HTR-8/SVneo (cell line): ENCODE measurements around the gene NDUFV3.
A peak's percentile ranks its signal among the peaks of the same experiment; 100 is the strongest.
"Not testable (repeated sequence)": the region's sequence is repeated elsewhere in the genome, so short reads cannot be mapped to it uniquely, and the experiment has no call there.

ENCODE experiments used
- DNase-seq: peaks from one replicate; pipeline ENCODE4 v3.0.0; 2011; ENCODE audit warnings: low spot score, mixed read lengths; ENCODE audit not compliant: insufficient read length
- FAIRE-seq: peaks from 2 replicates; lab custom pipeline; 2011; peaks lifted over from hg19 to GRCh38; lab: Jason Lieb, UNC

The NDUFV3 gene

DNA sequence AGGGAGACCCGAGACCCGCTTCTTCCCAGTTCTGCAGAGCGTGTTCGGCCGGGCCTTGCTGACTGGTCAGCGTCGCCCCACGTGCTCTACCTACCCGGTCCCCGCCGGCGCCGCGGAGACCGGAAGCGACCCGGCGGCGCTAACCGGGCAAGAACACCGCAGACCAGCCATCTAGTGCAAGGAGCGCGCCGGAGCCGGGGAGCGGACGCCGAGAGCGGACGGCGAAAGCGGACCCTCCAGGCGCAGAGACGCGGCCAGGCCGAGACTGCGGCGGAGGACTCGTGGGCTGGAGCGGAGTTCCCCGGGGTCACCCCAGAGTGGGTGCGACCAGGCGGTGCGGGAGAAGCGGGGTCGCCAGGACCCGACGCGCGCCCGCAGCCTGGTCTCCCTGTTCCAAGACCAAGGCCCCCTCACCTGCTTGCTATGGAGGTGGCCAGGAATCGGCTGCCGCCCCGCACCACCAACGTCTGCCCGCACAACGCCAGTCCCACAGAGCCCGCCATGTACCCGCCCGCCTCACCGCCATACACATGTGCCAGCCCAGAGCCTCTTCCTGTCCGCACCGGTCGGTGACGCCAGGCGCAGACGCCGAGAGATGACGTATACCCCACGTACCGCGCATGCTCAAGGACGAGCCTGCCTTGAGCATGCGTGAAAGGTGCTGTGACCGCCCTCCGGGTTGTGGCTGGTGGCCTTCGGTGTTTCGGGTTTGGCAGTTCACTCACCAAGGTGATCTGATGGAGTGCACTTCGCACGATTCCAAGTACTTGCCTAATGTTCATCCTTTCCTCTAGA, 13.9 kb upstream of the NDUFV3 start, which contains the start of gene WDR4:
WDR4 (minus strand) TSS at position 547 of the 795 bp plus-strand sequence; CDS start at position 503, 44 bp downstream.
- peak; percentile 99 for DNase-seq
- FAIRE-seq, result peak; percentile 92

DNA sequence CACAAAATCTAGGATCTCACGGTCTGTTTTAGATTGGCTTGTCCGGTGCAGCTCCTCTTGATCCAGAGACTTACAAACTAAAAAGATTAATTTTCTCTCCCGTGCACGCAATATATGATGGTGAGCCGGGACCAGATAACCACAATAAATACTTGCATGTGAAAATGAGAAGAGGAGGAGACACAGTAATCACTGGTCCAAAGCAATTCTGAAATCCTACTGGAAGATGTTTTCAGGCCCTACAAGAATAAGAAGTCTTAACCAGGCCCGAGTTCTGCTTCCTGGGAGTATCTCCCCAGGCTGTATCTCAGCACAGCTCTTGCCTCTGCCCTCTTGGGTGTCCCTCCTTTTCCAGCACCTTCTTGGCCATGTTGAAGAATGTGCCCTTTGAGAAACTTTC, 12.8 kb upstream of the NDUFV3 start:
- DNase-seq (no peak), FAIRE-seq (no peak)

DNA sequence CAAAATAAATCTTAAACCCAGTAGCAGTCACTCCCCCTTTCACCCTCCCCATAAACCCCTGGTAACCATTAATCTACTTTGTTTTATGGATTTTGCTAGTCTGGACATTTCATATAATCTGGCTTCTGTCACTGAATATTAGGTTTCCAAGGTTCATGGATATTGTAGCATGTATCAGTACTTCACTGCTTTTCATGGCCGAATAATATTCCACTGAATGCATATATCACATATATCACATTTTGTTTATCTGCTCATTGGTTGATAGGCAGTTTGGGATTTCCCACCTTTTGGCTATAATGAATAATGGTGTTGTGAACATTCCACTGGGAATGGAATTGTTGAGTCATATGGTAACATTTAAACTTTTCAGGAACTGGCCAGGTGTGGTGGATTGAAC, 9.2 kb upstream of the NDUFV3 start:
- FAIRE-seq (no peak), DNase-seq (no peak)

DNA sequence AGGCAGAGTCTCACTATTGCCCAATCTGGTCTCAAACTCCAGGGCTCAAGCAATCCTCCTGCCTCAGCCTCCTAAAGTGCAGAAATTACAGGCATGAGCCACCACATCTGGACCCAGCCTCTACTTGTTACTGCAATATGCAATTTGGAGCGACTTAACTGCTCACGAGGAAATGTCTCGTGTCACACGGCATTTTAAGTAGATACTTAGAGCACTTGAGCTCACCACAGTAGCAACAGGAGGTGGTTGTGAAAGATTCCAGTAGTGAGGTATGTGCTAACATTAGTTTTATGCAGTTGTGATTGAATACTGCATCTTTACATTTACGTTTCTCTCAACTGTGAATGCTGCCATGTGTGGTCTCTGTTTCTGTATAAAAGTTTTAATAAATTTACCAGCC, 5.8 kb upstream of the NDUFV3 start:
- DNase-seq, result no peak
- peak; percentile 13 for FAIRE-seq

DNA sequence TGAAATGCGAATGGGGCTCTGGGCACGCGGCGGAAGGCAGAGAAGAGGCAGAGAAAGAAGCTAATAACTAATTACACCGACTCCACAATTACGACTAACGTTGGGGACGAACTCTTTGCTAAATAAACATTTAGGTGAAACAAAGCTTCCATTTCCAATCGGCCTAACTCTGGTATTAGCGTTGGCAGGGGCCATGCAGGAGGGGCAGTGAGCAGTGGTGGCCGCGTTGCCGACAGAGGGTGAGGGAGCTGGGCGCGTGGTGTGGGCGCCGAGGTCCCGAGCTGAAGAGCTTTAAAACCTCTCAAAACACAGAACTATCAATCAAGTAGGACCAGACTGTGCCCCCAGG, 553 bp upstream of the NDUFV3 start:
- no peak for DNase-seq
- no peak for FAIRE-seq

DNA sequence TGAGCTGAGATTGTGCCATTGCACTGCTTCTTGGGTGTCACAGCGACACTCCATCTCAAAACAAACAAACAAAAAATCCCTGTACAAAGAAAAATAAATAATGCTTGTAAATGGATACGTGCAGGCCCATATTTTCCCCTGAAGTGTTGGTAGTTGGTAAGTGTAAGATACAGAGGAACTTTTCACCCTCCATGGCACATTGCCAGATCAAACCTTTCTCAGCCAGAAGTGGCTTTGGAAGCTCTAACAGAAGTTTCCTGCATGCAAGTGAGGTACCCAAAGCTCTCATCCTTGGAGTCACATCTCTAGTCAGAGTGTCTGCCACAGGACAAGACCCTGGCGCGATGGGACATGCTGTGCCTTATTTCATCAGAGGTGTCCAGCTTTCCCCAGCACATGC, 7.3 kb downstream of the NDUFV3 start:
- FAIRE-seq (no peak), DNase-seq (no peak)

DNA sequence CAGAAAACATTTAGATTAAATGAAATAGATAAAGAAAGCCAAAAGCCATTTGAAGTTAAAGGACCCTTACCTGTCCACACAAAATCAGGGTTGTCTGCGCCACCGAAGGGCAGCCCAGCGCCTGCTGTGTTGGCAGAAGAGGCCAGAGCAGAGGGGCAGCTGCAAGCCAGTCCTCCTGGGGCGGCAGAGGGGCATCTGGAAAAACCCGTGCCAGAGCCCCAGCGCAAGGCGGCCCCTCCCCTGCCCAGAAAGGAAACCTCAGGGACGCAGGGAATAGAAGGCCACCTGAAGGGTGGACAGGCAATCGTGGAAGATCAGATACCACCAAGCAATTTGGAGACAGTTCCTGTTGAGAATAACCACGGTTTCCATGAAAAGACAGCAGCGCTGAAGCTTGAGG, 10.7 kb downstream of the NDUFV3 start:
- DNase-seq, result no peak
- no peak for FAIRE-seq

DNA sequence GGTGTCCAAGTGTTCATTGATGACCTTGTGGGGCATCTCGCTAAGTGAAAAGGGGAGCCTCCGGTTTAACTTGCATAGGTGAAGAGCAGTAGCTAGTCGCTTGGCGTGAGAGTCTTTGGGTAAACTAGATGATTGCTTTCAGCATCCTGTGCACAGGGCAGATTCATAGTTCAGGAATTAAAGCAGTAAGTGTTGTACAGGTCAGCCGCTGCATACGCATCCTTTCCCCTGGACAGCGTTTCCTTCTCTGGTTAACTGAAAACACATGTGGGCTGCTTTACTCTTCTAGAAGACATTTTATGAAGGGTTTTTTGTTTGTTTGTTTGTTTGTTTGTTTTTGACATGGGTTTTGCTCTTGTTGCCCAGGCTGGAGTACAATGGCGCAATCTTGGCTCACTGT, 12.1 kb downstream of the NDUFV3 start:
- DNase-seq, result no peak
- no peak for FAIRE-seq

DNA sequence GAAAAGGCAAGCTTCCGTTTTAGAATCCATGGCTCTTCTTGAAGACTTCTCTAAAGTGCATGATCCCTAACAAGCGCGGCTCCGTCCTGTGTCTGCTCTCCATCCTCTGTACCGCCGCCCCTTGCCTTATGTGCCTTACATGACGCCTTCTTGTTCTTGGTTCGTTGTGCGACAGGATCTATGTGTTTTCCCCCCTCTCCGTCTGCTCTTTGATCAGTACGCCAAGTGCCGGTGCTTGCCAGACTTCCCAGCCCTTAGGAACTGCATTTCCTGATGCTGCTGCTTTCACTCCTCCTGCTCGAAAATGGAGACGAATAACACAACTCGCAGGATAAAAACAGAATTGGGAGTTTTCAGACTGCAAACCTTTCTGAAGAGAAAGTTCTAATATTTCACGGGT, 13.1 kb downstream of the NDUFV3 start:
- FAIRE-seq (no peak), DNase-seq (no peak)

DNA sequence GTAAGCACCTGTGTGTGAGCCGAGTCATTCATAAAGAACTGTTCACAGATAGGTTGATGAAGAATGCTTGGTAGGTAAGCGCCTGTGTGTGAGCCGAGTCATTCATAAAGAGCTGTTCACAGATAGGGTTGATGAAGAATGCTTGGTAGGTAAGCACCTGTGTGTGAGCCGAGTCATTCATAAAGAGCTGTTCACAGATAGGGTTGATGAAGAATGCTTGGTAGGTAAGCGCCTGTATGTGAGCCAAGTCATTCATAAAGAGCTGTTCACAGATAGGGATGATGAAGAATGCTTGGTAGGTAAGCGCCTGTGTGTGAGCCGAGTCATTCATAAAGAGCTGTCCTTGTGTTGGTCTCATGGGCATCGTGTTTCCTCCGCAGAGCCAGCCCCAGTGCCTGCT, 15.4 kb downstream of the NDUFV3 start:
- not testable (repeated sequence) for FAIRE-seq, DNase-seq

DNA sequence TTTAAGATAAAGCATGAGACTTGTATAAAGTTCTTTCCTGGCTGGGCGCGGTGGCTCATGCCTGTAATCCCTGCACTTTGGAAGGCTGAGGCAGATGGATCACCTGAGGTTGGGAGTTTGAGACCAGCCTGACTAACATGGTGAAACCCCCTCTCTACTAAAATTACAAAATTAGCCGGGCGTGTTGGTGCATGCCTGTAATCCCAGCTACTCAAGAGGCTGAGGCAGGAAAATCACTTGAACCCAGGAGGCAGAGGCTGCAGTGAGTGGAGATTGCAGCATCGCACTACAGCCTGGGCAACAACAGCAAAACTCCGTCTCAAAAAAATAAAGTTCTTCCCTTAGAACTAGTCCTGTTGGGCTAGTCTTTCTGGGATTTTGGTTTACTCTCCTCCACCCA, 18.8 kb downstream of the NDUFV3 start:
- DNase-seq, FAIRE-seq: not testable (repeated sequence)

DNA sequence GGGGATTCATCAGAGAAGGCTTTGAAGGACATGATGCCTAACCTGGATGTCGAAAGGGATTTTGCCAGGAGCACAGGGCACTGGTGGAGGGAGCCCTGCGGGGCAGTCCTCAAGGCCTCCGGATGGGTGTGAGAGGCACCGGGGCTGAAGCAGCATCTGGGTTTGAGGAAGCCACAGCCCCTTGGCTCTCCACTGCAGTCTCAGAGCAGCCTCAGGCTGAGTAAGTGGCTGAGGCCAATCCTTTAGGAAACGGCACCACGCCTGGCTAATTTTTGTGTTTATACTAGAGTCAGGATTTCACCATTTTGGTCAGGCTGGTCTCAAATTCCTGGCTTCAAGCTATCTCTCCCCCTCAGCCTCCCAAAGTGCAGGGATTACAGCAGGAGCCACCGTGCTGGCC, 20.4 kb downstream of the NDUFV3 start:
- DNase-seq (no peak), FAIRE-seq (no peak)

DNA sequence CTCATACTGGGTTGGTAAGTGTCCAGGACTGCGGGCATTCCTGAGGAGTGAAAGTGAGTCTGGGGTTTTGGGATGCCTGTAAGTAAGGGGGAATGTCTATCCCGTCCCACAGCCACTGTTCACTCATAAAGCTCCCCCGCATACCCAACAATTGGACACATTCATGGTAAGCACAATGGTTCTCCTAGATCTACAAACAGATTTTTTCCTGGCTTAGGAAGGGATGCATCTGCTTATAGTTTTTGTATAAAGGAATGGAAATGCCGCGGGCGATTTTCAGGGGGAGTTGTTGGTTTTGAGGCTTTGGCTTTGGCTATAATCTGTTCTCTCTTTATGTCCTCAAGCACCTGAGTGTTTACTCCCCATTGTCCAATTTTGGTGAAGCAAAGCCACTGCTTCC, 25.2 kb downstream of the NDUFV3 start:
- FAIRE-seq (no peak), DNase-seq (no peak)

DNA sequence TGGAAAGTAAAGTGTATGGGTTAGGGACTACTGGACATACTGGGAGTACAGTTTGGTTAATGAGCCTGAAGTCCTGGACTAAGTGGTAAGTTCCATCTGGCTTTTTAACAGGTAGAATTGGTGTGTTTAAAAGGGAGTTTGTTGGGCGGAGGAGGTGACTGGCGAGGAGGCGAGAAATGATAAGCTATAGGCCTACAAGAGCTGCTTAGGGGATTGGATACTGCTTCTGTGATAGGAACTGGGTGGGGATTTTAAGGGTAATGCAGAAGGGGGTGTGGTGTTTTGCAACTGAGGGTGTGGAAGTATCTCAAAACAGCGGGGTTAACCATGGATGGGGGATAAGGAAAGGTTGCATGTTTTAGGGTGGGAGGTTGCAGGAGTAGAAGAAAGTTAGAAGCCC, 28.8 kb downstream of the NDUFV3 start:
- no peak for DNase-seq
- FAIRE-seq, result no peak

DNA sequence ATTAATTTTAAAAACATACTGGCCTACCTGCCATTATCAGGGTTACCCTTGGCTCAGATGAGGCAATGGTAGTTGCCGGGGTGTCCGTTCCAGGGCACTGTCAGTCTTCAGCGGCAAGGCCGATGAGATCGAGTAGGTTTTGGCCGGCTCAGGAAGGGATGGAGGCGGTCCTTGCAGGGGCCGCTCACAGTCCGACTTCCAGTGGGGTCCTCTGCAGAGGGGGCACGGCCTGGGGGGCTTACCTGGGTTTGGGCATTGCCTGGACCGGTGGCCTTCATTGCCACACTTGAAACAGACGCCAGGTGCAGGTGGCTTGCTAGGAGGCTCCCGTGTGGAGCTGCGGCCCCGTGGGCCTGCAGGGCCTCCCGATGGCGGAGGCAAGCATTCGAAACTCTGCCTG, 29.8 kb downstream of the NDUFV3 start:
- FAIRE-seq, result no peak
- no peak for DNase-seq

DNA sequence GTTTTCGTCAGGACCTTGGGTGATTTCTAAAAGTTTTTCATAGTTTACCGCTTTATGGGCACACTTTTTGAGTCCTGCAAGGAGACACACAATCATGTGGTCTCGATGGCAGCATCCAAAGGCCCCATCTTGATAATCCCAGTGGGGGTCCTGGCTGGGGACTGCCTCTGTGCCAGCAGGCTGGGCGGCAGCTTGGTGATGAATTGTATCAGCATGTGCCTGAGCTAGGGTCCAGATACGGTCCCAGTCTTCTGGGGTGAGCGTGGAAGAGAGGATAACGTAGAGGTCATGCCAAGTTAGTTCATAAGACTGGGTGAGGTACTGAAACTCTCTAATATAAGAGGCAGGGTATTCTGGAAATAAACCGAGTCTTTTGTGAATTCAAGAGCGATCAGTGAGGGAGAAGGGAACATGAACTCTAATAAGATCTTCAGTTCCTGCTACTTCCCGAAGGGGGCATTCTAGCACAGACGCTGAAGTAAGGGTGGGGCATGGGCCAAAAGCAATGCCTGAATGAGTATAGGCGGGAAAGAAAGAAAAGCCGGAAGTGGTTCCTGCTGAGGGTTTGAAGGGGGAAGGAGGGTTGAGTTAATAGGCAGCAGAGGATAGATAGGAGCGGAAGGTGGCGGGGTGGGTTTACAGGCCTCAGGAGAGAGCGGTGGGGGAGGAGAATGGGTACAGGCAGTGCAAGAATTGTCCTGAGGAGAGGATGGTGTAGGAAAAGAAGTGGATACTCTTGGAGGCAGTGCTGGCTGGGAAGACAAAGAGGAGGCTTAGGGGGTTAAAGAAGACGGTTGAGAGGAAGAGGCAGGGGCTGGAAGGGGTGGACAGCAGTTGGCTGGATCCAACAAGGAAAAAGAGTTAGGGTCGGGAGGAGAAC, 30.7 kb downstream of the NDUFV3 start:
- no peak for FAIRE-seq
- DNase-seq, result peak; percentile 91

DNA sequence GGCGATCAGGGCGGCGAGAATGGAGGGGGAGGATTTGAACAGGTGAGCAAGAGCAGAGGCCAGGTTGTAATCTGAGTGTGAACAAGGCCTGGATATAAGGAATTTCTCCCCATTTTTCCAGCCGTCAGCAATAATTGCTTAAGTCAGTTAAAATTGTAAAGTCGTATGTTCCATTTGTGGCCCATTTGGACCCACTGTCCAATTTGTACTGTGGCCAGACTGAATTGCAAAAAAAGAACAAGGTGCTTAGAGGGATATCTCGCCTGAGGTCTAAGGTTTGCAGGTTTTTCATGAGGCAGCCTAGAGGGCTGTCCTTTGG, 31.3 kb downstream of the NDUFV3 start:
- FAIRE-seq (no peak), DNase-seq (no peak)

DNA sequence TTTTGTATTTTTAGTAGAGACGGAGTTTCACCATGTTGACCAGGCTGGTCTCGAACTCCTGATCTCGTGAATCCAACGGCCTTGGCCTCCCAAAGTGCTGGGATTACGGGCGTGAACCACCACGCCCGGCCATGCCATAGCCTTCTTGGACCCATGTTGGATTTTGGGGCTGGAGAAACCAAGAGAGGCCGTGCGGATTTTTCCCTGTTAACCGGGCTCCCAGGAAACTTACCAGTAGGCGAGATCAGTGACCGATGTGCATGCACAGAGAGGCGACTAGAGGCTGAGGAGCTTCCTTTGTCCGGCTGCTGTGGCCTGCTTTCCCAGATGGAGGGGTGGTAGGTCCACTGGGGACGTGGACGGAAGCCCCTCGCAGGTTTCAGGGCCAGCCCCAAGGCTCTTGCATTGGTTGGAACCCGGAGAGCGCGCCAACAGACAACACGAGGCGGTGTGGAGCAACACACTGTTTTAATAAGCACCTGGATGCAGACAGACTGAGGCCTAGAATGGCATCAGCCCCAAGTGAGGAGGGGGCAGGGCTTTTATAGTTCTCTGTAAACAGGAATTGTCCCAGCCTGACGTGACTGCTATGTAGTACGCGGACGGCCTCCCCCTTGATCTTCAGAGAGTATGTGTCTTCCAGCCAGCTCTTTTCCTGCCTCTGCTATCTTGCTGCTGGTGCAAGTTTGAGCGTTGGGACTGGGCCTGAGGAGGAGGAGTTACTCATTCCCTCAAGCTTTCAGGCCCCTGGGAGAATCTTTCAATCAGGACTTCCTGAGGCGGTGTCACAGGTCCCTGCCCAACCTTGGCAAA, 32.2 kb downstream of the NDUFV3 start, which contains the start of gene ERVH48-1:
ERVH48-1 (minus strand) TSS at position 517 of the 813 bp plus-strand sequence. CDS start 6,624 bp downstream, outside the sequence.
- DNase-seq (no peak), FAIRE-seq (no peak)

DNA sequence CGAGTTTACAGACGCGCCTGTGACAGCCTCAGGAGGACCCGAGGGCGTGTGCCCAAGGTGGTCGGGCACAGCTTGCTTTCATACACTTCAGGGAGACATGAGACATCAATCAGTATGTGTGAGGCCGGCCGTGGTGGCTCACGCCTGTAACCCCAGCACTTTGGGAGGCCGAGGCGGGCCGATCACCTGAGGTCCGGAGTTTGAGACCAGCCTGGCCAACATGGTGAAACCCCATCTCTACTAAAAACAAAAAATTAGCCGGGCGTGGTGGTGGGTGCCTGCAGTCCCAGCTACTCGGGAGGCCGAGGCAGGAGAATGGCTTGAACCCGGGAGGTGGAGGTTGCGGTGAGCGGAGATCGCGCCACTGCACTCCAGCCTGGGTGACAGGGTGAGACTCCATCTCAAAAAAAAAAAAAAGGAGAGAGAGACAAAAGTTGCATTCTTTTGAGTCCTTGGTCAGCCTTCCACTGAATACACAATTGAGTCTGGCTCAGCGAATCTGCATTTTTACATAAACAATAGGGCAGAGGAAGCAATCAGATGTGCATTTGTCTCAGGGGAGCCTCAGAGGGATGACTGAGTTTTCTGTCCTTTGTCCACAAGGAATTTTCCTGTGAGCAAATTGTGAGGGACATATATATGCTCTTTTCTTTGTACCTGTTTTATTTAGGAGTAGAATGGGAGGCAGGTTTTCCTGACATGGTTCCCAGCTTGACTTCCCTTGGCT, 34.5 kb downstream of the NDUFV3 start:
- not testable (repeated sequence) for DNase-seq, FAIRE-seq

DNA sequence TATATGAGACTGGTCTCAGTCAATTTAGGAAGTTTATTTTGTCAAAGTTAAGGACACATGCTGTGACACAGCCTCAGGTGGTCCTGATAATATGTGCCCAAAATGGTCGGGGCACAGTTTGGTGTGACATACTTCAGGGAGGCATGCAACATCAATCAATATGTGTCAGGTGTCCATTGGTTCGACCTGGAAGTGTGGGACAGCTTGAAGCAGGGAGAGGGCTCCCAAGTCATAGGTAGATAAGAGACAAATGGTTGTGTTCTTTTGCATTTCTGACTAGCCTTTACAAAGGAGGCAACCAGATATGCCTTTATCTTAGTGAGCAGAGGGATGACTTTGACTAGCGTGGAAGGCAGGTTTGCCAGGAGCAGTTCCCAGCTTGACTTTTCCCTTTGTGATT, 36.9 kb downstream of the NDUFV3 start:
- no peak for FAIRE-seq
- DNase-seq, result no peak
